Activated CD4-positive, alpha-beta T cell treated with anti-CD3 and anti-CD28 coated beads for 1 hour (primary cell): Measurements from ENCODE around the gene RYR2.

Experiments
- DNase-seq: peaks from one replicate; pipeline ENCODE4 v3.0.0-alpha.2; 2020

The RYR2 gene

DNA sequence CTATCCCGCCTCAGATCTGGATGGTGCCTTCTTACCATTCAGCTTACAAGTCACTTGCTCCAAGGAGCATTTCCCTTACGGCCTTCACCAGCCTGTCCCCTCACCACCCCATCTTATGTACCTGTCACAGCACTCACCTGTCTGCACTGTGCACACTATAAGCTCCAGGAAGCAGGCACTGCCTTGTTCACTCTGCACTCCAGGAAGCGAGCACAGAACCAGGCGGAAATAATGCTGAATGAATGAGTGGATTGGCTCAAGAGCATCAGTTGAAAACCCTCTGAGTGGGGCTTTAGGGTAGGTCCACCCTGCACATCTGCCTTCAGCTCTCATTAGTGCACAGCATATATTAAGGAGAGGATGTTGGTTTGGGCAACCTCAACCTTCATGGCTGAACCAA, 8.9 kb upstream of the RYR2 start:
- no peak for DNase-seq

DNA sequence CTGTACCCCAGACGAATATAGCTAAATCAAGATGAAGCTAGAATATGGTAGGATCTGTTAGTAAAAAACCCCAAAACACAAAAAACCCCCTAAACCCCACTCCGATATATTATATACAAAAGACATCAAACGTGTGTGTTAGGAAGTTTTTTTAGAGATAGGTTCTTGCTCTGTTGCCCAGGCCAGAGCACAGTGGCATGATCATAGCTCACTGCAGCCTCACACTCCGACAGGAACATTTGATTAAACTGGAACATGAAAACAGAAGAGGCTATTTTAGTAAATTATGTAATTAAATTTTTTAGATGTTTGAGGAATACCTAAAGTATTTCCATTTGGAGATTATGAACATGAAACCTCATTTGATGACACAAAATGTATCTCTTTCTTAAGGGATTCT, 8.2 kb upstream of the RYR2 start:
- no peak for DNase-seq

DNA sequence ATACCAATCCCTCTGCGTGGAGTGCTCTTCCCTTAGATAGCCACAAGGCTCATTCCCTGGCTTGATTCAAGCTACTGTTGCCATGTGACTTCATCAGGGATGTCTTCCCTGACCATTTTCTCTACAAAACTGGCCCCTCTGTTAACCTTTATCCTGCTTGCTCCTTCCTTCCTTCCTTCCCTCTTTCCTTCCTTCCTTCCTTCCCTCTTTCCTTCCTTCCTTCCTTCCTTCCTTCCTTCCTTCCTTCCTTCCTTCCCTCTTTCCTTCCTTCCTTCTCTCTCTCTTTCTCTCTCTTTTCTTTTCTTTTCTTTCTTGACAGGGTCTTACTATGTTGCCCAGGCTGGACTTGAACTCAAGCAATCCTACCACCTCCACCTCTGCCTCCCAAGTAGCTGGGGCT, 6.2 kb upstream of the RYR2 start:
- no peak for DNase-seq

DNA sequence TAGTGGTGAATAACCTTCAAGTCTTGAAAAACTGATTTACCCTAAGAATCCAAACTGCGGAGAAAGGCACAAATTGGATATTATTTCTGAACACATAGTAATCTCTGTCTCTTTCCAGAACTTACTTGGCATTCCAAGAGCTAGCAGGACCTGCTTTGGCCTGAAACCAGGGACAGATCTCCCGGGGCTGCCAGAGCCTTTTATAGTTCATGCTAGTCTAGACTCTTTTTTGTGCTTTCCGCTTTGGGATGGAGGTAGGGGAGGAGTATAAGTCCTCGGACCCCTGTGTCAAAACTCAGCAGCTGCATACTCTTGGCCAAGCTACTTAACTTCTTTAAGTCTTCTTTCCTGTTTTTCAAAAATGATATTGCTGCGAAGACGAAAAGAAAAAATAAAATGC, 3.8 kb upstream of the RYR2 start:
- DNase-seq = no peak

DNA sequence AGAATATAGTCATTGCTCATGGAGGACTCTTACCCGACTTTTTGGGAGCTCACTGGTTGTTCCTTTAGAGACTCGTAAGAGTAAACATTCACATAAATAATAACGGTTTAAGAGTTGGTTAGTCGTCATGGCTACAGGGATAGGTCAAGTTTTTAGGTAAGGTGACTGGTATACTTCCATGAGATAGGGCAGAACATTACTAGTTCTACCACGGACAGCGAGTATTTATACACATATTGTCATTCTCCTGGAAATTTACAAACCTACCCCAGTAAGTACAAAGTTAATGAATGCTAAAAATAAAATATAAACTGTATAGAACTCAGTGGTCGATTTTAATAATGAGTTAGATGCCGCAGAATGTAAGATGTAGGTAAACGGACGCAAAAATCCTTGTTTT, 1.2 kb upstream of the RYR2 start:
- no peak for DNase-seq

DNA sequence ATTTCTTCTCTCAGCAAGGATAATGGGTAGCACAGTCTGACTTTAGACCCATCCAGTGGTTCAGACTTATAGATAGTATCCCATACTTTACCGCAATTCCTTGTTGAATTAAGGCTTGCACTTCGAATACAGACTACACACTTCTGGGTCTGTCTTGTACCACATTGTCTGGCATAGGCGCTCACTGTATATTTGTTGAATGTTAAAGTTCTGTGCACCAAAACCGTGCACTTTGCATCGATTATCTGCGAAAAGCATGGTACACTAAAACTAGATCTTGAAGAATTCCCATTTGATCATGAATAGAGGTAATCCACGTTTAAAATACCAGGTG, 556 bp upstream of the RYR2 start:
- DNase-seq = no peak

DNA sequence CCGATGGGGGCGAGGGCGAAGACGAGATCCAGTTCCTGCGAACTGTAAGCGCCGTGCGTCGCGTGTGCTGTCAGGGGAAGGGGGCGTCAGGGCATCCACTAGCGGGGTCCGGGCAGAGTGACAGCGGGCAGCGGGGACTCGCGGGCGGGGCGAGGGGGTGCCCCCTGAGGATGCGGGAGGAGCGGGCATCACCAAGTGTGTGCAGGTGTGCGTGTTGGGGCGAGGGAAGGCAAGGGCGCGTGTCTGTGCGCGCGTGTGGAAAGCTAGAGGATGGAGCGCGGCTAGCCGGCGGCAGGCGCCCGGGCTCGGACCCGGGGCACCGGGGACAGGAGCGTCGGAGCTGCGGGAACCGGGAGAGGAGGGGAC, 525 bp downstream of the RYR2 start:
- DNase-seq = no peak

DNA sequence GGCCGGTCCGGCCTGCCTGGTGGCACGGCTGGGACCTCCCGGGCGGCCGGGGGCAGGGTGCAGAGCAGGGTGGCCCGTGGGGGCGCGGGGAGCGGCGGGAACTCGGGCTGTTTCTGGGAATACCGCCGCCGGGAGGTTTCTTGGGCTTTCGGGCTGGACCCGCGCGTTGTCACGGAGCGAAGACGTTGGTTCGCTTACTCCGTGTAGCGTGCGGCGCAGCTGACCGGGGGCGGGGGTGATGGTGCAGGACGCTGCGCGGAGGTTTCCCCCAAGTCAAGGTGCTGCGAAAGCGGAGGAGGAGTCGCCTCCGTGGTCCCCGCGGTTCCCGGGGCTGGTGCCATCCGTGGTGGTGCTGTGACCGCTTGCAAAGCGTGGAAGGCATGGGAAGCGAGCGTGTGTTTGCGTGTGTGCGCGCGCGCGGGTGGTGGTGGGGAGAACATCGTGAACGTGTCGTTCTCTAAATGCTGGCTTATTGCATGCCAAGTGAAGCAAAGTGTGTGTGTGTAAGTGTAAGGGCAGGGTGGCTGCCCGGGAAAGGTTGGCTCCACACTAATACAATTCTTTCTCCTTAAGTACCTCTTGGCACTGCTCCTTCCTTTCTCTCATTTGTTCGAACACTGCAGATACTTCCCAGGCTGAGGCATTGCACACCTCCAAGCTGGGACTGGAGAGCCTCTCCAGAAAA, 1.1 kb downstream of the RYR2 start:
- DNase-seq = no peak

DNA sequence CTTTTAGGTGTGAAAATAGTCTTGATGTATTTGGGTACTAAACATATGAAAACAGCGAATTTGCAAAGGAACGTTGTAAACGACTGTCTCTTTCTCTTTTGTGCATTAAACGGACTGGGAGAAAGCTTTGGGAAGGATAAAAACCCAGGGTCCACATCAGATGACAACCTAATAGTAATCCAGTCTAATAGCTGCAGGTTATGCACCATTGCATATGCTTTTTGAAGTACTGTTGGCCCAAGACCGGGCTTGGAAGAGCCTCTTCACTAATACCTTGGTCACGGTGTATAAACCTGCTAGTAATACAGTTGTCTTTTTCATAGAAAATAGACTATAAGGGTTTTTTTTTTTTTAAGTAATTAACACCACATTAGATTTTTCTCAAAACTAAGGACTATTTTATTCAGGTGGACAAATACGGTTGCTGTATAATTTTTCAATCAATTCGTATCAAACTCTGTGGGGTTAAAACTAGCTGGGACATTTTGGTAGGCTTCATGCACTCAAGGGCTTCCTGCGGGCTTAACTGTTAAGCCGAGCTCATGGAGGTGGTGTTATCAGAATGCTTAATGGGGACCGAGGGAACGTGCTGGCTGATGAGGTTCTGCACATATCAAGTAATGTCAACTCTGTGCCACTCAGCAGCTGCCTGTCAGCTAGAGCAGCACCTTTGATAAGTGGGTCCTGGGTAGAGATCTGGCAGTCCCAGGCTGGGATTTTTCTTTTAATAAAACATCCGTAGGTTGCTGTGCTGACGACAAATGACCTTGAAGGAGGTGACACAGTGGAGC, 2.1 kb downstream of the RYR2 start:
- DNase-seq = no peak

DNA sequence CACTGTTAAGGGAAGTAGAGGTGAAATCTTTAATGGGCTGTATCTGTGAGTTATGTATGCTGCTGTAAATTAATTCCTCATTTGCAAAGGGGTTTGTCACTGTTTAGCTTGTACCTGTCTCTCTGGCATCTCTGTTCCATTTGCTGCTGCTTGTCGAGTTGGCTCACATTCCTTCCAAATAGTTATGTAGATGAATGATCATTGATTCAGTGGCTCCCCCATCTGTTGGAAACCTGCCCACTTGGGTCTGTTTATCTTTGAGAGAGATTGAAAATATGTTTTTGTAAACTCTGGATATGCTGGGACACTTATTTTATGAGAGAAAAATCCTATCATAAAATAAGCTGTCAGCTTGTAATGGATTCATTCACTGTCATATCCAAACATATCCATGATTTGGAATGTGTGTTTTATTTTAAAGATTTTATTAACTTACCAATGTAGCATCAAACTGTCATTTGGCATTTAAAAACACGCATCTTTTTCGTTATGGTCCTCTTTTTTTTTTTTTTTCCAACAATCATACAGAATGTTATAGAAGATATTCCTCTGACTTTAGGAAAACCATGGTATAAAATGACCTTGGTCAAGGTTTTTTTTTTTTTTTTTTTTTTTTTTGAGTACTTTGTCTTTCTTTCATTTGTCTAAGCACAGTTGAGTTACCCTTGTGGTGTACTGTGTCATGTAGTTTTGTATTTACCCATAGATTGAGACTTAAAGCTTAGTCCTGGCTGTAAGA, 3.5 kb downstream of the RYR2 start:
- DNase-seq = no peak

DNA sequence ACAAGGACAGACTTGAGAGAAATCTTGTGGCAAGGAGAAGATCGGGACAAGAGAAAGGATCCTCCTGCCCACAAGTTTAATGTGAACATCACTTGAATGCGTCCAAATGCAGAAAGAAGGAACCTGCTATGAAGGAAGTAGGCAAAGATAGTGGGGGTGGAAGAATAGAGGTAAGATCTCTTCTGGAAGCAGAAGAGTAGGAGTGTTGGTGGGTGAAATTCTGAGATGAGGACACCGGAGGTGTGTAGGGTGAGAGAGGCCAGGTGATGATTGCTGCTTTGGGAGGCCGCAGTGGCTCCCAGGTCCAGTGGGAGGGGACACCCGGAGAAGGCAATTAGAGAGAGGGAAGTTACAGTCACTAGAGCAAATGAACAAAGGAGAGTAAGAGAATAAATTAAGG, 6.8 kb downstream of the RYR2 start:
- no peak for DNase-seq

DNA sequence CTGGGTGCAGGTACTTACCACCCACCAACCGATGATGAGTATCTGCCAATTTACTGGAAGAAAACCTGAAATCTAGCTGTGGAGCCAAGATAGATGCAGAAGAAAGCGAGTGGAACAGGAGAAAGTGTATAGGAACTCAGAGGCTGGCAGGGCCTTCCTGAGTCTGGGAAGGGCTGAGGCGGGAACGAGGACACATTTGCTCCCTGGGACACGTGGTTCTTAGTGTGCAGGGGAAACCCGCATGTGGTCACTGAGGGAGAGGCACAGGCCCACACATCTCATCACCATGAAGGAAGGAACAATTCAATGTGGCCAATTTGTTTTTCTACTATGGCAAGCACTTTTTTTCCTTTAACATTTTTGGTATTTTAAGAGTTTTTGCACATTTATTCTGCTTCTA, 8.2 kb downstream of the RYR2 start:
- no peak for DNase-seq

DNA sequence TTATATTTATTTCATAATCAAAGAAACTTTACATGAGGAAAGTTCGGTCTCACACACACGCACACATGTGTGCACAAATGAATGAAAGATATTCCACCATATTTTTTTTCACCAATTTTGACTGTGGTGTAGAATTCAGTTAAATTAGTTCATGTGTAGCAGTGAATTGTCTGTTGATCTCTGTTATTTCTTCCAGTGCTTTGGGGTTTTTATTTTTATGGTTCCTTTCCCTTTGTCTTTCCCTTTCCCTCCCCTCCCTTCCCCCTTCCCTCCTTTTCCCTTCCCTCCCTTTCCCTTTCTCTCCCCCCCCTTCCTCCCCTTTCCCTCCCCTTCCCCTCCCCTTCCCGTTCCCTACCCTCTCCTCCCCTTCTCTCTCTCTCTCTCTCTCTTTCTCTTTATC, 8.9 kb downstream of the RYR2 start:
- DNase-seq = no peak

DNA sequence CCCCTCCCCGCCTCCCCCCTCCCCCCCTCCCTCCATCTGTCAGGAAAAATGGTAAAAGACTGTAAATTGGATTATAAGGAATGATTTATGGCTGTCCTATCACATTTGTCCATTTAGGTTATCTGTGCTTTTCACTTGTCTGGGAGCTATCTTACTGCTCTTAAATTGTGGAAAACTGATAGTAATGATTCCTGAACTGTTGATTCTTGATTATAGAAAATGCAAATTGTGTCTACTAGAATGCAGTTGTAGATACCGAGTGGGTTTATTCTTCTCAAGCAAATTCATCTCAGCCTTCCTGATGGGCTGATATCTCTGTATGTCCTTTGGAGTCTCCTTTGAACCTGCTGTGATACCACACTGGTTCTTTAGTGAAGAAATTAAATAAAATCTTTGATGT, 12.3 kb downstream of the RYR2 start:
- no peak for DNase-seq

DNA sequence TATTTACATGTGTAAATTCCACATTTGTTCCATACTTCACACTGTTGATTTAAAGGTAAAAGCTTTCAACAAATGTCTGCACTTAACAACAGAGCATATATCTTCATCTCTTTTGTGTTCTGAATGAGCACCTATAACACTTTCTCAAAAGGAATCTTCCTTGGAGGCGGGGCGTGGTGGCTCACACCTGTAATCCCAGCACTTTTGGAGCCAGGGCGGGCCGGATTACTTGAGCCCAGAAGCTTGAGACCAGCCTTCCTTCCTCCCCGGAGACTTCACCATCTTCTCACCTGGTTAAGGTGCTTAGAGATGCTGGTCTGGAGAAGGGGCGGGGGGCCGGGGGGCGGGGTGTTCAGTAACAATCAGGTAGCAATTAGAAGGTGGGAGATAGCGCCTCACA, 16.5 kb downstream of the RYR2 start:
- DNase-seq = no peak

DNA sequence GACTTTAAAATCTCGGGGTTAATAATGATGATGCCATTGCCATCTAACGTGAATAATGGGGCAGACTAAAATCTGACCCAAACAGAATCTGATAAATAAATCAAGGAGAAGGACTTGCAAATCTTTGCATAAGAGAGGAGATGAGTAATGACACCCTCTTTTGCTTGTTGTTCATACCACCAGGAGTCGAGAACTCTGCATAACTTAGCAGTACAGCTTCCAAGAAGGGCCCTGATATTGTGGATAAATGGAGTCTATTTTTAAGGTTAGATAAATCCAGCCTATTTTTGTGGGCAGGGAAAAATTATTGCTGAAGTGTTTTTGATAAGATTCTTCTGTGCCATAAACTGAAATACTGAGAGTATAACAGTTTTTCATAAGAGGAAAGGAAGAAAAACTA, 17.3 kb downstream of the RYR2 start:
- no peak for DNase-seq

DNA sequence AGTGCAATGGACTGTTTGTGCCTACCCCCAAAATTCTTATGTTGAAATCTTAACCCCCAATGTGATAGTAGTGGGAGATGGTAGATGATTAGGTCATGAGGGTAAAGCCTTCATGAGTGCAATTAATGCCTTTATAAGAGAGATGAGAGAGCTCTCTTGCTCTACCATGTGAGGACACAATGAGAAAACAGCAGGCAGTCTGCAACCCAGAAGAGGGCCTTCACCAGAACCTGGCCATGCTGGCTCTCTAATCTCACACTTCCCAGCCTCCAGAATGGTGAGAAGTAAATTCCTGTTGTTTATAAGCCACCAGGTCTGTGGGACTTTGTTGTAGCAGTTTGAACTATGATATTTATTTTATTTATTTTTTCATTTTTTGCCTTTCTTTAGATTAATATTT, 21.0 kb downstream of the RYR2 start:
- no peak for DNase-seq

DNA sequence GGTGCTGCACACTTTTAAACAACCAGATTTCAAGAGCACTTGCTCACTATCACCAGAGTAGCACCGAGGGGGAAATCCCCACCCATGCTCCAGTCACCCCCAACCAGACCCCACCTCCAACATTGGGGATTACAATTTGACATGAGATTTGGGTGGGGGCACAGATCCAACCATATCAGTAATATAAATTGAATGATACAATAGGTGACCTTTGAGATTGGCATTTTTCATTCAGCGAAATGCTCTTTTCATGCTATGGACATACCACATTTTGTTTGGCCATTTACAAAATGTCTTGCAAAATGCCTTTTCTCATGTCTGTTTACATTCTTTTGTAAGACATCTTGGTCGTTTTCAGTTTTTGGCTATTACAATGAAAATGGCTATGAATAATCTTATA, 23.9 kb downstream of the RYR2 start:
- DNase-seq = no peak

DNA sequence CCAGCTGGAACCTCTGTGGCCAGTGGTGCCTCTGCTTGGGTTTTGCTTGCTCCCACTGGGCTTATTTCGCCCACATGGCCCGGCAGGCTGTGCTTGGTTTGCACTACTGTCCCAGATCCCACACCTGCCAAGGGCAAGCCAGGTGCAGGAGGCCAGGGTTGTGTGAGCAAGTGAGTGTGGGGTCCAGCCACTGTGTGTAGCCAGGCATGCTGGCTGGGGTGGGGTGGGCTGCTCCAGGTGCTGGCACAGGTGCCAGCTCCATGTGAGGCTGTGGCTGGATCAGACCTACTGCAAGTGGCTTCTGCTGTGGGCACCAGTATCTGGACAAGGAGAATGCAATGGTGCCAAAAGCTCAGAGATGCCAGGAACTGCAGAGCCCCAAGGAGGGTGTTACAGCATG, 28.5 kb downstream of the RYR2 start:
- DNase-seq = no peak

DNA sequence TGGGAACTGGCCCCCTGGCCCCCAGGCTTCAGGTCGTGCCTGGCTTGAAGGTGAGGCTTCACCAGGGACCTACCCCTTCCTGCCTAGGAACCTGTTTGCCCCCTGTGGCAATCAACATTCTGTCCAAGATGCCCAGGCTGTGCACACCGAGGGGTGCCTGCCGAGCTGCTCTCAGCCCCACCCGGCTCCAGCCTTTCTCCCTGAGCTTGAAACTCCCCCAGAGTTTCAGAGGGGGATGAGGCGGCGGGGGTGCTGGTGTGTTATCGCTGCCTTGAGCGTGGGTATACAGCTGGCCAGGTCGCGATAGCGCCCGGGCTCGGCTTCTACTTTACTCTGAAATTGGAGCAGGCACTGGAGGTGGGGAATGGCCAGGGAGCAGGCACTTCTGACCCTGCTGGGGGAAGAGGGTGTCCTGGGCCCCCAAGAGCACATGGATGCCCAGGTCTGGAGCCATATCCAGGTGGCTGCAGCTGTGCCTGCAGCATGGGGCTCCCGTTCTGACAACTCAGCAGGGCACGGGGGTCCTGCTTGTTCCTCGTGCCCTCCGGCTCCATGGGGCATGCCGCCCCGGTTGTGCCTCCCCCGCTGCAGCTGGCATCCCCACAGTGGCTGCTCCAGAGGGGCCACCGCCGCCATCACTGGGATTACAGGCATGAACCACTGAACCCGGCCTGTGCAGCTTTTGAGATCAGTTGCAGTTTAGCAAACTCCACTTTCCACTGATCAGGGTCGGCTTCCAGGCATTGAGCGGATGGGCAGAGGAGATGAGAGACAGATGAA, 29.8 kb downstream of the RYR2 start:
- DNase-seq = no peak

DNA sequence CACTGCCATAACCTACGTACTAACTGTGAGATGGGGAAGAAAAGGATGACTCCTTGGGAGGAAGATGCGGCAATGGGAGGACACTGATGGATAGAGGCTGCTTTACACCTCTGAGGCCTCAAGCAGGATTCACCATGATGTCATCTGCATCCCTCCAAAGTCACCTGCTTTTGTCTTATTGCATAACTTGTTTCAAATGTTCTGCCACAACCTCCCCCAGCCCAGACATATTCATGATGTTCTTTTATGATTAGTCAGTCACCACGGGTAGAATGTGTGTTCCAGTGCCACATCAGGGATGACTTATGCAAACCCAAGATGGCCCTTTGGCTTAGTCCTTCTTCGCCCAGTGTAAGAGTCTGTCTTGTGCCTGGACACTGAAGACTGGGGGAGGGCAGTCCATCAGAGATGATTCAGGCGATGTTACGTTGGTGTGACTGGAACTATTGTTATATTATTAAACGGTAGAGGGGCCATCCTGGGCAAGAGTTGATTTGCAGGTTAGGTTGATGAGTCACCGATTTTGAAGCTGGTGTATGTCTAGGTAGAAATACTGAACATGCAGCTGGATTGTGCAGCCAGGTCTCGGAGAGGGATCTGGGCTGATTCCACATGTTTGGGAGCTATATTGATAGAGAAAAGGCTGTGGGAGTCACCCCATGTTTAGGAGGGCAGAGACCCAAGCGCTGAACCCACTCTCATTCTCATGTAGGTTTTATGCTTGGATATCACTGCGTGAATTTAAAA, 32.6 kb downstream of the RYR2 start:
- no peak for DNase-seq

DNA sequence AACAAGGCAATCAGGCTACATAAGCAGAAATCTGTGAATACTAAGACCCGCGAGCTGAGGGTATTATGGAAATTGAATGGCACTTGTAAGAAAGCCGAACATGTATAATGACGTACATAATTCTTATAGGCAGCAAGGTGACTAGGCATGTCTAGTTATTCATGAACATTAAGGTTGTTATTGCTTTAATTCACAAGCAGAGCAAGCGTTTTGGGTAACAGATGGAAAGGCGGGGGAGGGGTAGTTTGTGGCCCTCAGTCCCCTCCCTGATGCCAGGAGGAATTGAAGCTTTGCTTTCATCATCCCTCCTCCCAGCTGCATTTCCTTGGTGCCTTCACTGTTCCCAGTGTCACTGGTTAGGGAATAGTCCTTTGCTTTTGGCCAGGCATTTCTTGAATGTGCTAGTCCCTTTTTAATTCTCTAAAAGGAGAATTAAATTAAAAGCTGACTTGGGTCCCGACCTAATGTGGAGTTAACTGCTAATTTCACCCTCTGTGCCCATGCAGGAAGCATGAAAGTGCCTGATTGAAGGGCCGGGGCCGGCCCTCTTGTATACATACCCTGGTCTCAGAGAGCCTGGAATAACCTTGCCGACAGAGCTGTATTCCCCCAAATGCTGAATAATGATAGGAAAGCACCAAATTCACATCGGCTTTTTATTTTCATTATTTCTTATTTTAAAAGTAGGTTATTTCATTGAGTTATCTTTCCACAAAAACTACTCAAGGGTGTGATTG, 42.5 kb downstream of the RYR2 start:
- no peak for DNase-seq
